H9 (cell line): Measurements from ENCODE around the gene PSMB8. TPM values are rescaled to one million over a fixed set of nuclear protein-coding genes. Genes with fewer than 3 reads are reported as not detected.

Source experiments
- DNase-seq: peaks from one replicate; pipeline ENCODE4 v3.0.0-alpha.2; 2017
- H2AFZ ChIP-seq: one replicate; pipeline ENCODE4 v1.6.1; 2013; ENCODE audit warnings: mild to moderate bottlenecking, low read length, control low read depth, moderate library complexity
- H2AK5ac ChIP-seq: 2 replicates; pipeline ENCODE4 v1.6.1; 2013; ENCODE audit warnings: low read length, control low read depth, mixed read lengths; ENCODE audit not compliant: insufficient read length
- H2BK120ac ChIP-seq: one replicate; pipeline ENCODE4 v1.6.1; 2013; ENCODE audit warnings: low read depth, mild to moderate bottlenecking, low read length, control low read depth, inconsistent platforms; ENCODE audit not compliant: poor library complexity, severe bottlenecking
- H2BK12ac ChIP-seq: 2 replicates; pipeline ENCODE4 v1.6.1; 2013; ENCODE audit warnings: low read length, control low read depth, mixed read lengths, low read depth; ENCODE audit not compliant: insufficient read length
- H2BK15ac ChIP-seq: 2 replicates; pipeline ENCODE4 v1.6.1; 2013; ENCODE audit warnings: low read depth, low read length, control low read depth
- H2BK20ac ChIP-seq: one replicate; pipeline ENCODE4 v1.6.1; 2013; ENCODE audit warnings: low read depth, mild to moderate bottlenecking, low read length, control low read depth, inconsistent platforms; ENCODE audit not compliant: poor library complexity, severe bottlenecking
- H2BK5ac ChIP-seq: 2 replicates; pipeline ENCODE4 v1.6.1; 2013; ENCODE audit warnings: low read length, control low read depth, mixed read lengths; ENCODE audit not compliant: insufficient read length
- H3K14ac ChIP-seq: 2 replicates; pipeline ENCODE4 v1.6.1; 2013; ENCODE audit warnings: low read length, control low read depth; ENCODE audit not compliant: insufficient read depth
- H3K18ac ChIP-seq: 2 replicates; pipeline ENCODE4 v1.6.1; 2013; ENCODE audit warnings: low read depth, mild to moderate bottlenecking, mixed read lengths, low read length, control low read depth; ENCODE audit not compliant: insufficient read length
- H3K23ac ChIP-seq: 2 replicates; pipeline ENCODE4 v1.6.1; 2013; ENCODE audit warnings: low read length, control low read depth, mixed read lengths, low read depth; ENCODE audit not compliant: insufficient read length
- H3K23me2 ChIP-seq: 2 replicates; pipeline ENCODE4 v1.6.1; 2013; ENCODE audit warnings: low read depth, mild to moderate bottlenecking, mixed read lengths, low read length, control low read depth; ENCODE audit not compliant: insufficient read length, poor library complexity, severe bottlenecking
- H3K27ac ChIP-seq: 2 replicates; pipeline ENCODE4 v1.5.1; 2013; ENCODE audit warnings: low read length, control low read depth, mixed read lengths, low read depth; ENCODE audit not compliant: insufficient read length
- H3K27me3 ChIP-seq: 2 replicates; pipeline ENCODE4 v1.6.1; 2013; ENCODE audit warnings: low read length, control low read depth, inconsistent platforms; ENCODE audit not compliant: insufficient read depth
- H3K4ac ChIP-seq: 2 replicates; pipeline ENCODE4 v1.6.1; 2013; ENCODE audit warnings: low read depth, mild to moderate bottlenecking, control low read depth, inconsistent platforms, low read length, moderate library complexity
- H3K4me1 ChIP-seq: 2 replicates; pipeline ENCODE4 v1.6.1; 2013; ENCODE audit warnings: low read length, control low read depth, inconsistent platforms; ENCODE audit not compliant: insufficient read depth
- H3K4me2 ChIP-seq: 2 replicates; pipeline ENCODE4 v1.6.1; 2013; ENCODE audit warnings: low read length, control low read depth, mixed read lengths; ENCODE audit not compliant: insufficient read length, insufficient read depth
- H3K56ac ChIP-seq: 2 replicates; pipeline ENCODE4 v1.6.1; 2013; ENCODE audit warnings: low read depth, mild to moderate bottlenecking, mixed read lengths, low read length, control low read depth; ENCODE audit not compliant: insufficient read length
- H3K79me1 ChIP-seq: 2 replicates; pipeline ENCODE4 v1.6.1; 2013; ENCODE audit warnings: low read depth, mild to moderate bottlenecking, moderate library complexity, low read length, control low read depth, inconsistent platforms; ENCODE audit not compliant: insufficient read depth, poor library complexity, severe bottlenecking
- H3K79me2 ChIP-seq: 2 replicates; pipeline ENCODE4 v1.6.1; 2013; ENCODE audit warnings: low read length, control low read depth, inconsistent platforms; ENCODE audit not compliant: insufficient read depth
- H3K9ac ChIP-seq: 2 replicates; pipeline ENCODE4 v1.6.1; 2013; ENCODE audit warnings: low read length, control low read depth, mixed read lengths; ENCODE audit not compliant: insufficient read length; ENCODE audit errors: extremely low read depth
- H3K9me3 ChIP-seq: one replicate; pipeline ENCODE4 v1.6.1; 2013; ENCODE audit warnings: low read depth, low read length, inconsistent platforms; ENCODE audit not compliant: control insufficient read depth
- H3T11ph ChIP-seq: one replicate; pipeline ENCODE4 v1.6.1; 2013; ENCODE audit warnings: mild to moderate bottlenecking, low read length, control low read depth, inconsistent platforms
- H4K20me1 ChIP-seq: one replicate; pipeline ENCODE4 v1.6.1; 2013; ENCODE audit not compliant: control insufficient read depth, insufficient read length, insufficient read depth
- H4K5ac ChIP-seq: 2 replicates; pipeline ENCODE4 v1.6.1; 2013; ENCODE audit warnings: low read depth, mild to moderate bottlenecking, mixed read lengths, low read length, control low read depth; ENCODE audit not compliant: insufficient read length
- H4K8ac ChIP-seq: replicated peaks from 2 replicates; pipeline ENCODE4 v1.6.1; 2013; ENCODE audit warnings: low read length, control low read depth, mixed read lengths, low read depth; ENCODE audit not compliant: insufficient read length
- H4K91ac ChIP-seq: 2 replicates; pipeline ENCODE4 v1.6.1; 2013; ENCODE audit warnings: low read depth, mild to moderate bottlenecking, moderate library complexity, mixed read lengths, low read length, control low read depth; ENCODE audit not compliant: insufficient read length
- H3K27ac Mint-ChIP-seq, 3 experiments: 2 replicates in 2 of 3; 3 replicates in 1 of 3; pipeline ENCODE4 v1.8.0; 2020 to 2021; ENCODE audit warnings: mixed read lengths in 3 of 3, mild to moderate bottlenecking in 1 of 3, moderate library complexity in 1 of 3
- H3K27me3 Mint-ChIP-seq: 2 replicates; pipeline ENCODE4 v1.8.0; 2021; ENCODE audit warnings: low read depth, mild to moderate bottlenecking, moderate library complexity, mixed read lengths
- H3K36me3 Mint-ChIP-seq, 3 experiments: 2 replicates in 2 of 3; 3 replicates in 1 of 3; pipeline ENCODE4 v1.8.0; 2020 to 2021; ENCODE audit warnings: low read depth in 3 of 3, mixed read lengths in 3 of 3; ENCODE audit not compliant: insufficient read depth in 1 of 3
- H3K4me1 Mint-ChIP-seq, 2 experiments: 2 replicates each; pipeline ENCODE4 v1.8.0; 2020; ENCODE audit warnings: mixed read lengths in 2 of 2
- H3K4me3 Mint-ChIP-seq, 2 experiments: 2 replicates in 1 of 2; 3 replicates in 1 of 2; pipeline ENCODE4 v1.8.0; 2020 to 2021; ENCODE audit warnings: mild to moderate bottlenecking in 2 of 2, mixed read lengths in 2 of 2, moderate library complexity in 1 of 2
- H3K9me3 Mint-ChIP-seq, 2 experiments: 2 replicates in 1 of 2; 3 replicates in 1 of 2; pipeline ENCODE4 v1.8.0; 2020; ENCODE audit warnings: mild to moderate bottlenecking in 2 of 2, mixed read lengths in 2 of 2, moderate library complexity in 1 of 2
- CTCF ChIP-seq: fragments of 200-600 bp; sonication (generic); conservative IDR thresholded peaks from 3 replicates; pipeline ENCODE4 v1.8.0; 2021; ENCODE audit warnings: antibody characterized with exemption, mild to moderate bottlenecking
- WGBS: extraction: QIAGEN DNeasy Blood & Tissue Kit; methylation state at CpG from one replicate; pipeline ENCODE4 v1.1.7; 2013; ENCODE audit warnings: missing lambda C conversion rate, low lambda C conversion rate, mixed read lengths; ENCODE audit not compliant: insufficient read length; ENCODE audit errors: extremely low coverage; 5-methylcytosine and 5-hydroxymethylcytosine counted together
- total RNA-seq: library from RNA; stranded (reverse); gene quantifications from 2 replicates; pipeline ENCODE4 v1.2.1, GENCODE V29; 2021

The PSMB8 gene
- total RNA-seq, 1 experiment from 2014 or later, result 19.1 TPM

DNA sequence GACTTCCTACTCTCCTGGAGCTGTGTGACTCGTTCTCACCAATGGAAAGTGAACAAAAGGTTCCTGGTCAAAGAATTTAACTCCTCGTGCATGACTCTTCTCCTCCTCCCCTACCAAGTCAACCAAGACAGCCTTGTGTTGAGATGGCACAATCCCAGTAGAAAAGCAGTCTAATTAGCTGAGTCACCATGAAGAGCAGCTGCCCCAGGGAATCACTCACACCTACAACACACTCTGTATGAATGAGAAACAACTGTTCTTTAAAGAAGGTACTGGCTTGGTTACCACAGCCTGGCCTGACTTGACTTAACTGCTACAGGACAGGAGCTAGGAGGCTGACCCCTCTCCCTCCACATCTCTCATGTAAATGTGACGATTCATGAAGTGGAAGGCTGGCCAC, 24.1 kb downstream of the PSMB8 start:
- Histone ChIP-seq H3K79me1 (no peaks in the 10 kb centered on the region), H3K79me2 (no peaks in the 10 kb centered on the region), H3K9ac (no peak overlapping the region), H3K23me2 (no peaks in the 10 kb centered on the region), H2BK12ac (no peak overlapping the region), H3K4me2 (no peak overlapping the region), H4K20me1 (no peaks in the 10 kb centered on the region), H3K4me1 (no peaks in the 10 kb centered on the region), H2BK20ac (no peak overlapping the region), H3K23ac (no peak overlapping the region), H3K27ac (no peak overlapping the region), H4K91ac (no peak overlapping the region), H3K56ac (no peak overlapping the region), H3K4ac (no peak overlapping the region), H2BK15ac (no peak overlapping the region), H3K18ac (no peak overlapping the region), H2BK5ac (no peak overlapping the region), H4K8ac (no peak overlapping the region), H2BK120ac (no peak overlapping the region), H4K5ac (no peak overlapping the region), H3T11ph (no peak overlapping the region), H3K27me3 (no peaks in the 10 kb centered on the region), H3K14ac (no peak overlapping the region), H2AK5ac (no peak overlapping the region), H3K9me3 (no peaks in the 10 kb centered on the region), H2AFZ (no peak overlapping the region)
- H3K4me3 Mint-ChIP-seq, result no peak overlapping the region
- peaks cover 12% of the 10 kb centered on the region for H3K27me3 Mint-ChIP-seq
- H3K4me1 Mint-ChIP-seq, result peaks cover 0 to 9% of the 10 kb centered on the region in 2 experiments; a peak in 2 of 4 replicates
- no peaks in the 10 kb centered on the region for H3K9me3 Mint-ChIP-seq
- no peak for TF ChIP-seq CTCF
- no peaks in the 10 kb centered on the region for H3K36me3 Mint-ChIP-seq
- DNase-seq, result no peak
- H3K27ac Mint-ChIP-seq, result no peak overlapping the region
- WGBS, result no CpG with 5 or more reads among the region's 3 CpGs
